Measurements from ENCODE around the gene TBRG1.
A peak's percentile ranks its signal among the peaks of the same experiment; 100 is the strongest.

The TBRG1 gene

GRCh38 chr11:124622531-124623451 lies at the start of gene TBRG1:
Gene TBRG1 (plus strand): TSS chr11:124622864. CDS start chr11:124623084, 220 bp downstream.
- H3K4me1 Mint-ChIP-seq, result peaks cover 16% of the 10 kb centered on the region
- H3K9me3 Mint-ChIP-seq, result no peaks in the 10 kb centered on the region
- H3K36me3 Mint-ChIP-seq, result peaks cover 23% of the 10 kb centered on the region
- DNase-seq, result peak; percentile 91
- peaks cover 13% of the 10 kb centered on the region for H3K27me3 Mint-ChIP-seq
- CTCF ChIA-PET, result interaction anchor here (0.7 to 1.9 kb wide), 4 partner anchors 10 to 253 kb away, joined by 3 to 8 read pairs (median 4); no protein-coding TSS in a partner anchor
- peak within 1 kb of the TSS; percentile 90 for H3K27ac Mint-ChIP-seq
- peak within 1 kb of the TSS; percentile 88 for H3K4me3 Mint-ChIP-seq

GRCh38 chr11:124577716-124578427 lies 44.8 kb upstream of the TBRG1 start:
- no peak for DNase-seq
- no peaks in the 10 kb centered on the region for H3K9me3 Mint-ChIP-seq
- CTCF ChIA-PET, result no interaction called here
- no peaks in the 10 kb centered on the region for H3K36me3 Mint-ChIP-seq
- H3K4me3 Mint-ChIP-seq, result no peak overlapping the region
- H3K27ac Mint-ChIP-seq, result no peak overlapping the region
- H3K27me3 Mint-ChIP-seq, result peaks cover 8% of the 10 kb centered on the region
- no peaks in the 10 kb centered on the region for H3K4me1 Mint-ChIP-seq

GRCh38 chr11:124578761-124579160 lies 43.9 kb upstream of the TBRG1 start:
- Mint-ChIP-seq H3K4me1 (no peaks in the 10 kb centered on the region), H3K27me3 (peaks cover 8% of the 10 kb centered on the region), H3K36me3 (no peaks in the 10 kb centered on the region), H3K4me3 (no peak overlapping the region), H3K27ac (no peak overlapping the region), H3K9me3 (no peaks in the 10 kb centered on the region)
- CTCF ChIA-PET, result no interaction called here
- DNase-seq, result no peak

GRCh38 chr11:124581817-124582216 lies 40.8 kb upstream of the TBRG1 start:
- no peak for DNase-seq
- no peak overlapping the region for H3K4me3 Mint-ChIP-seq
- no peak overlapping the region for H3K27ac Mint-ChIP-seq
- H3K27me3 Mint-ChIP-seq, result peaks cover 4% of the 10 kb centered on the region
- H3K4me1 Mint-ChIP-seq, result no peaks in the 10 kb centered on the region
- no peaks in the 10 kb centered on the region for H3K36me3 Mint-ChIP-seq
- no peaks in the 10 kb centered on the region for H3K9me3 Mint-ChIP-seq
- CTCF ChIA-PET, result no interaction called here

GRCh38 chr11:124582565-124582964 lies 40.1 kb upstream of the TBRG1 start:
- Mint-ChIP-seq H3K9me3 (no peaks in the 10 kb centered on the region), H3K4me1 (no peaks in the 10 kb centered on the region), H3K27me3 (peaks cover 4% of the 10 kb centered on the region), H3K4me3 (no peak overlapping the region), H3K27ac (no peak overlapping the region), H3K36me3 (no peaks in the 10 kb centered on the region)
- CTCF ChIA-PET, result interaction anchor here (1.0 to 1.7 kb wide), 2 partner anchors 8 to 166 kb away, joined by 3 to 5 read pairs; no protein-coding TSS in a partner anchor
- no peak for DNase-seq

GRCh38 chr11:124583781-124584180 lies 38.9 kb upstream of the TBRG1 start:
- no peaks in the 10 kb centered on the region for H3K4me1 Mint-ChIP-seq
- no peak overlapping the region for H3K27ac Mint-ChIP-seq
- H3K9me3 Mint-ChIP-seq, result no peaks in the 10 kb centered on the region
- no peak overlapping the region for H3K4me3 Mint-ChIP-seq
- CTCF ChIA-PET, result interaction anchor here (1.6 to 2.5 kb wide), 4 partner anchors 18 to 168 kb away, joined by 3 to 23 read pairs (median 5); no protein-coding TSS in a partner anchor
- no peak for DNase-seq
- no peaks in the 10 kb centered on the region for H3K27me3 Mint-ChIP-seq
- no peaks in the 10 kb centered on the region for H3K36me3 Mint-ChIP-seq

GRCh38 chr11:124584681-124585372 lies 37.8 kb upstream of the TBRG1 start:
- no peaks in the 10 kb centered on the region for H3K9me3 Mint-ChIP-seq
- CTCF ChIA-PET, result interaction anchor here (0.9 to 2.5 kb wide), 10 partner anchors 8 to 515 kb away, joined by 3 to 23 read pairs (median 3); no protein-coding TSS in a partner anchor
- H3K4me1 Mint-ChIP-seq, result no peaks in the 10 kb centered on the region
- DNase-seq, result no peak
- H3K36me3 Mint-ChIP-seq, result no peaks in the 10 kb centered on the region
- H3K27ac Mint-ChIP-seq, result no peak overlapping the region
- no peak overlapping the region for H3K4me3 Mint-ChIP-seq
- H3K27me3 Mint-ChIP-seq, result no peaks in the 10 kb centered on the region

- no peak overlapping the region for H3K4me3 Mint-ChIP-seq
- CTCF ChIA-PET, result interaction anchor here (0.7 to 2.5 kb wide), 7 partner anchors 9 to 516 kb away, joined by 3 to 23 read pairs (median 3); no protein-coding TSS in a partner anchor
- DNase-seq, result peak; percentile 52
- no peaks in the 10 kb centered on the region for H3K4me1 Mint-ChIP-seq
- H3K27ac Mint-ChIP-seq, result no peak overlapping the region
- H3K9me3 Mint-ChIP-seq, result no peaks in the 10 kb centered on the region
- H3K36me3 Mint-ChIP-seq, result no peaks in the 10 kb centered on the region
- H3K27me3 Mint-ChIP-seq, result peaks cover 5% of the 10 kb centered on the region
Measured at GRCh38 chr11:124586238-124586860, 36.3 kb upstream of the TBRG1 start.

GRCh38 chr11:124591430-124591829 lies 31.2 kb upstream of the TBRG1 start:
- Mint-ChIP-seq H3K4me3 (no peak overlapping the region), H3K27ac (no peak overlapping the region), H3K27me3 (peaks cover 12% of the 10 kb centered on the region), H3K36me3 (no peaks in the 10 kb centered on the region), H3K4me1 (no peaks in the 10 kb centered on the region), H3K9me3 (no peaks in the 10 kb centered on the region)
- CTCF ChIA-PET, result no interaction called here
- DNase-seq, result no peak

- Mint-ChIP-seq H3K27me3 (peaks cover 15% of the 10 kb centered on the region), H3K36me3 (no peaks in the 10 kb centered on the region), H3K4me1 (no peaks in the 10 kb centered on the region), H3K27ac (no peak overlapping the region), H3K9me3 (no peaks in the 10 kb centered on the region), H3K4me3 (no peak overlapping the region)
- no peak for DNase-seq
- CTCF ChIA-PET, result no interaction called here
Measured at GRCh38 chr11:124592627-124593026, 30.0 kb upstream of the TBRG1 start.

- CTCF ChIA-PET, result no interaction called here
Measured at GRCh38 chr11:124595302-124595701, 27.4 kb upstream of the TBRG1 start.

GRCh38 chr11:124597626-124598025 lies 25.0 kb upstream of the TBRG1 start:
- CTCF ChIA-PET, result interaction anchor here (1.2 kb wide), 1 partner anchor 12 kb away, joined by 3 read pairs; no protein-coding TSS in a partner anchor
- no peaks in the 10 kb centered on the region for H3K36me3 Mint-ChIP-seq
- DNase-seq, result no peak
- H3K9me3 Mint-ChIP-seq, result no peaks in the 10 kb centered on the region
- H3K27ac Mint-ChIP-seq, result no peak overlapping the region
- no peak overlapping the region for H3K4me3 Mint-ChIP-seq
- H3K4me1 Mint-ChIP-seq, result no peaks in the 10 kb centered on the region
- H3K27me3 Mint-ChIP-seq, result peaks cover 12% of the 10 kb centered on the region

More at GRCh38 chr11:124595302-124595701, 27.4 kb upstream of the TBRG1 start:
- DNase-seq, result no peak
- H3K4me1 Mint-ChIP-seq, result no peaks in the 10 kb centered on the region
- no peak overlapping the region for H3K4me3 Mint-ChIP-seq
- H3K27me3 Mint-ChIP-seq, result peaks cover 13% of the 10 kb centered on the region
- no peaks in the 10 kb centered on the region for H3K9me3 Mint-ChIP-seq
- no peak overlapping the region for H3K27ac Mint-ChIP-seq
- no peaks in the 10 kb centered on the region for H3K36me3 Mint-ChIP-seq

- H3K27ac Mint-ChIP-seq, result no peak overlapping the region
- peaks cover 10% of the 10 kb centered on the region for H3K27me3 Mint-ChIP-seq
- CTCF ChIA-PET, result interaction anchor here (2.1 kb wide), 1 partner anchor 16 kb away, joined by 5 read pairs; no protein-coding TSS in a partner anchor
- no peak for DNase-seq
- H3K9me3 Mint-ChIP-seq, result no peaks in the 10 kb centered on the region
- H3K4me3 Mint-ChIP-seq, result no peak overlapping the region
- H3K4me1 Mint-ChIP-seq, result no peaks in the 10 kb centered on the region
- no peaks in the 10 kb centered on the region for H3K36me3 Mint-ChIP-seq
Measured at GRCh38 chr11:124600621-124601320, 21.9 kb upstream of the TBRG1 start.

Measured in activated naive CD4-positive, alpha-beta T cell treated with anti-CD3 and anti-CD28 coated beads, Interleukin-2, amount 10 ng/mL, durations not matched to agents 7 days and 5 days (primary cell).